Tibial nerve (tissue), 4 donors: ENCODE measurements around the gene SLAMF1.

Experiments
- CTCF ChIP-seq, 5 experiments: fragments of 200-600 bp in 3 of 5; fragments of 450-650 bp in 2 of 5; sonication (generic) in 3 of 5; IDR thresholded peaks; one replicate each; pipeline ENCODE4 v1.5.1; 2016 to 2019; ENCODE audit warnings: antibody characterized with exemption in 5 of 5, mild to moderate bottlenecking in 3 of 5, moderate library complexity in 2 of 5
- EP300 ChIP-seq, 2 donors: sonication (generic); formaldehyde crosslinking; IDR thresholded peaks; one replicate each; pipeline ENCODE4 v1.6.1; 2017; ENCODE audit warnings: antibody characterized with exemption in 2 of 2, mild to moderate bottlenecking in 1 of 2
- POLR2A ChIP-seq, 2 donors: fragments of 450-650 bp; IDR thresholded peaks; one replicate each; pipeline ENCODE4 v1.6.1; 2017; ENCODE audit warnings: antibody characterized with exemption in 2 of 2, mild to moderate bottlenecking in 2 of 2, moderate library complexity in 2 of 2

GRCh38 chr1:160580221-160580812 lies 66.5 kb downstream of the SLAMF1 start:
- no peak for TF ChIP-seq POLR2A (IDR thresholded peaks at IDR 0.05)
- TF ChIP-seq CTCF (IDR thresholded peaks at IDR 0.05) = no peak
- no peak for TF ChIP-seq EP300 (IDR thresholded peaks at IDR 0.05)
